Liver (tissue), 9 donors: ENCODE measurements around the gene ADRM1. TPM values are rescaled to one million over a fixed set of nuclear protein-coding genes. Genes with fewer than 3 reads are reported as not detected.

Experiments used
- DNase-seq: peaks from one replicate; pipeline ENCODE4 v3.0.0-alpha.2; 2017; ENCODE audit warnings: low spot score
- H3K27ac ChIP-seq, 2 donors: one replicate each; pipeline ENCODE4 v1.7.0; 2013; ENCODE audit warnings: inconsistent platforms in 2 of 2, low read length in 2 of 2, control low read depth in 1 of 2, low read depth in 1 of 2, mild to moderate bottlenecking in 1 of 2
- H3K27me3 ChIP-seq, 4 donors: one replicate each; pipeline versions ENCODE4 v1.6.1 to v1.7.0; 2013; ENCODE audit warnings: low read length in 3 of 4, inconsistent platforms in 1 of 4, mild to moderate bottlenecking in 1 of 4, moderate library complexity in 1 of 4; ENCODE audit not compliant: control insufficient read depth in 4 of 4, insufficient read depth in 4 of 4
- H3K36me3 ChIP-seq, 4 donors: one replicate each; pipeline versions ENCODE4 v1.6.1 to v1.7.0; 2013; ENCODE audit warnings: low read length in 3 of 4, mild to moderate bottlenecking in 3 of 4, low read depth in 1 of 4, moderate library complexity in 1 of 4; ENCODE audit not compliant: control insufficient read depth in 4 of 4, insufficient read depth in 3 of 4
- H3K4me1 ChIP-seq, 4 donors: one replicate each; pipeline versions ENCODE4 v1.6.1 to v1.7.0; 2013; ENCODE audit warnings: low read length in 3 of 4, mild to moderate bottlenecking in 3 of 4, moderate library complexity in 1 of 4; ENCODE audit not compliant: control insufficient read depth in 4 of 4, insufficient read depth in 4 of 4
- H3K4me3 ChIP-seq, 3 donors: one replicate each; pipeline versions ENCODE4 v1.6.1 to v1.7.0; 2013; ENCODE audit warnings: low read length in 3 of 3, control low read depth in 1 of 3, low read depth in 1 of 3, mild to moderate bottlenecking in 1 of 3
- H3K9ac ChIP-seq, 2 donors: one replicate each; pipeline ENCODE4 v1.7.0; 2013; ENCODE audit warnings: low read length in 2 of 2, mild to moderate bottlenecking in 2 of 2, moderate library complexity in 2 of 2, control low read depth in 1 of 2, low read depth in 1 of 2
- H3K9me3 ChIP-seq, 4 donors: one replicate each; pipeline versions ENCODE4 v1.6.1 to v1.7.0; 2013; ENCODE audit warnings: low read length in 3 of 4; ENCODE audit not compliant: control insufficient read depth in 4 of 4
- ATF3 ChIP-seq: IDR thresholded peaks from 2 replicates; pipeline ENCODE4 v1.6.1; 2016; ENCODE audit warnings: antibody characterized with exemption
- CTCF ChIP-seq: fragments of 150-350 bp; IDR thresholded peaks from 2 replicates; pipeline ENCODE4 v1.5.1; 2017; ENCODE audit warnings: improper control_type of control experiment, low read depth, low read length; ENCODE audit not compliant: missing input control
- EGR1 ChIP-seq, 2 donors: IDR thresholded peaks; 2 replicates each; pipeline ENCODE4 v1.6.1; 2016 to 2018; ENCODE audit warnings: antibody characterized with exemption in 2 of 2, low read depth in 2 of 2
- FOXA1 ChIP-seq: IDR thresholded peaks from 2 replicates; pipeline ENCODE4 v1.6.1; 2016; ENCODE audit warnings: antibody characterized with exemption
- FOXA2 ChIP-seq: IDR thresholded peaks from 2 replicates; pipeline ENCODE4 v1.6.1; 2016; ENCODE audit warnings: antibody characterized with exemption
- GABPA ChIP-seq, 2 donors: IDR thresholded peaks in 1 of 2; conservative IDR thresholded peaks in 1 of 2; 2 replicates each; pipeline ENCODE4 v1.6.1; 2016; ENCODE audit warnings: antibody characterized with exemption in 2 of 2, mild to moderate bottlenecking in 1 of 2, moderate library complexity in 1 of 2
- HNF4A ChIP-seq, 2 donors: conservative IDR thresholded peaks; 2 replicates each; pipeline ENCODE4 v1.6.1; 2016; ENCODE audit warnings: antibody characterized with exemption in 2 of 2, mild to moderate bottlenecking in 2 of 2
- HNF4G ChIP-seq: IDR thresholded peaks from 2 replicates; pipeline ENCODE4 v1.6.1; 2016; ENCODE audit warnings: antibody characterized with exemption
- JUND ChIP-seq, 2 donors: IDR thresholded peaks; 2 replicates each; pipeline ENCODE4 v1.6.1; 2016; ENCODE audit warnings: antibody characterized with exemption in 2 of 2
- MAX ChIP-seq: IDR thresholded peaks from 2 replicates; pipeline ENCODE4 v1.6.1; 2016; ENCODE audit warnings: antibody characterized with exemption
- NR2F2 ChIP-seq: IDR thresholded peaks from 2 replicates; pipeline ENCODE4 v1.6.1; 2016; ENCODE audit warnings: antibody characterized with exemption
- RAD21 ChIP-seq, 2 donors: IDR thresholded peaks; 2 replicates each; pipeline ENCODE4 v1.6.1; 2016; ENCODE audit warnings: antibody characterized with exemption in 2 of 2, mild to moderate bottlenecking in 2 of 2
- REST ChIP-seq: IDR thresholded peaks from 2 replicates; pipeline ENCODE4 v1.6.1; 2016; ENCODE audit warnings: antibody characterized with exemption, mild to moderate bottlenecking
- RXRA ChIP-seq, 2 donors: IDR thresholded peaks; 2 replicates each; pipeline ENCODE4 v1.6.1; 2017 to 2018; ENCODE audit warnings: antibody characterized with exemption in 2 of 2, mild to moderate bottlenecking in 1 of 2
- SP1 ChIP-seq: IDR thresholded peaks from 2 replicates; pipeline ENCODE4 v1.6.1; 2018; ENCODE audit warnings: antibody characterized with exemption, mild to moderate bottlenecking
- TAF1 ChIP-seq: conservative IDR thresholded peaks from 2 replicates; pipeline ENCODE4 v1.6.1; 2016; ENCODE audit warnings: antibody characterized with exemption, mild to moderate bottlenecking
- YY1 ChIP-seq: IDR thresholded peaks from 2 replicates; pipeline ENCODE4 v1.6.1; 2016; ENCODE audit warnings: antibody characterized with exemption, mild to moderate bottlenecking
- WGBS: extraction: QIAGEN DNeasy Blood & Tissue Kit; methylation state at CpG from one replicate; pipeline ENCODE4 v1.1.7; 2013; 5-methylcytosine and 5-hydroxymethylcytosine counted together
- polyA plus RNA-seq, 2 donors: library from polyadenylated mRNA; stranded (reverse) in 1 of 2; unstranded in 1 of 2; fragments of 200-250 nt in 1 of 2; fragments of >200 nt in 1 of 2; fragmentation: Nextera tagmentation in 1 of 2; extraction: Ambion mirVana in 1 of 2; gene quantifications; one replicate each; pipeline versions ENCODE4 v1.2.1 to v1.2.3, GENCODE V29; 2013 to 2015
- total RNA-seq, 2 donors: library from RNA; depleted of rRNA; stranded (reverse); fragments of >200 nt; gene quantifications; one replicate each; pipeline ENCODE4 v1.2.3, GENCODE V29; 2014
- donor health status: healthy.
- donor health status: healthy.
- donor health status: healthy.
- donor health status: healthy.
- donor health status: healthy.

The ADRM1 gene
- total and polyA plus RNA-seq, 4 donors, result 45.3 to 91.0 (median 77.3) TPM

- Histone ChIP-seq H3K36me3 (peaks cover 1 to 24% (median 8%) of the 10 kb centered on the region in 4 donors), H3K27me3 (no peaks in the 10 kb centered on the region), H3K9ac (no peak overlapping the region), H3K27ac (no peak overlapping the region), H3K4me3 (no peak overlapping the region), H3K9me3 (no peaks in the 10 kb centered on the region), H3K4me1 (peaks cover 0 to 7% (median 4%) of the 10 kb centered on the region in 4 donors)
- WGBS, result 98% methylated on average over 5 of the region's 5 CpGs
- no peak for DNase-seq
- TF ChIP-seq FOXA2 (no peak), GABPA (IDR thresholded peaks at IDR 0.05 in 1 of 2, conservative IDR thresholded peaks at IDR 0.05 in 1 of 2) (no peak)
Observed at GRCh38 chr20:62344092-62344491, 41.3 kb downstream of the ADRM1 start.

- WGBS, result 84% methylated on average over 10 of the region's 10 CpGs
- no peaks in the 10 kb centered on the region for H3K27me3 ChIP-seq
- no peak overlapping the region for H3K27ac ChIP-seq
- H3K4me1 ChIP-seq, result peaks cover 0 to 7% (median 4%) of the 10 kb centered on the region in 4 donors
- peaks cover 1 to 21% (median 6%) of the 10 kb centered on the region in 4 donors for H3K36me3 ChIP-seq
- TF ChIP-seq YY1 (no peak), HNF4A (conservative IDR thresholded peaks at IDR 0.05) (no peak), CTCF (no peak), RXRA (IDR thresholded peaks at IDR 0.05) (no peak), HNF4G (no peak), FOXA1 (no peak), NR2F2 (no peak), EGR1 (IDR thresholded peaks at IDR 0.05; ENCODE audit: low read depth in 2 of 2) (no peak), SP1 (no peak), FOXA2 (no peak), MAX (no peak), ATF3 (no peak), REST (no peak), JUND (IDR thresholded peaks at IDR 0.05) (no peak), TAF1 (no peak), RAD21 (IDR thresholded peaks at IDR 0.05) (no peak), GABPA (IDR thresholded peaks at IDR 0.05 in 1 of 2, conservative IDR thresholded peaks at IDR 0.05 in 1 of 2) (no peak)
- H3K9me3 ChIP-seq, result no peaks in the 10 kb centered on the region
- no peak for DNase-seq
- H3K4me3 ChIP-seq, result no peak overlapping the region
- H3K9ac ChIP-seq, result no peak overlapping the region
Observed at GRCh38 chr20:62344782-62345181, 42.0 kb downstream of the ADRM1 start.
